Testis (tissue), 3 donors: ENCODE results near the gene MGLL. TPM values are rescaled to one million over a fixed set of nuclear protein-coding genes. Genes with fewer than 3 reads are reported as not detected.

Experiments
- DNase-seq: peaks from one replicate; pipeline ENCODE4 v3.0.0-alpha.2; 2019
- H3K27ac ChIP-seq, 2 donors: fragments of 200-600 bp; sonication (generic); one replicate each; pipeline ENCODE4 v1.5.1; 2019
- H3K27me3 ChIP-seq: fragments of 200-600 bp; sonication (generic); one replicate; pipeline ENCODE4 v1.5.1; 2019
- H3K36me3 ChIP-seq: fragments of 200-600 bp; sonication (generic); one replicate; pipeline ENCODE4 v1.5.1; 2017; ENCODE audit warnings: low read depth; ENCODE audit errors: missing control alignments
- H3K4me1 ChIP-seq: fragments of 200-600 bp; sonication (generic); one replicate; pipeline ENCODE4 v1.5.1; 2019
- H3K4me3 ChIP-seq, 2 donors: fragments of 200-600 bp; sonication (generic); one replicate each; pipeline ENCODE4 v1.5.1; 2017 to 2019
- H3K9me3 ChIP-seq: fragments of 200-600 bp; sonication (generic); one replicate; pipeline ENCODE4 v1.5.1; 2017
- POLR2A ChIP-seq: fragments of 450-650 bp; IDR thresholded peaks from one replicate; pipeline ENCODE4 v1.6.1; 2017; ENCODE audit warnings: antibody characterized with exemption, mild to moderate bottlenecking, moderate library complexity
- WGBS, 2 donors: methylation state at CpG; one replicate each; pipeline ENCODE4 v1.1.5; 2018; 5-methylcytosine and 5-hydroxymethylcytosine counted together
- intact Hi-C: fragments of 100-400 bp; cut with DNase I; formaldehyde crosslinking; loops from one replicate; pipeline ENCODE4 v1.15.1; 2023; ENCODE audit warnings: low total_unique reads
- polyA plus RNA-seq: library from polyadenylated mRNA; stranded (reverse); fragments of 350-450 nt; fragmentation: Illumina TruSeq; extraction: RNeasy Lipid Tissue Mini Kit (QIAGEN cat#74804); gene quantifications from one replicate; pipeline ENCODE4 v1.2.3, GENCODE V29; 2014; ENCODE audit warnings: low read depth, low replicate concordance; ENCODE audit not compliant: insufficient read depth
- total RNA-seq, 2 donors: library from RNA; depleted of rRNA; stranded (reverse); fragments of >200 nt; gene quantifications; one replicate each; pipeline ENCODE4 v1.2.3, GENCODE V29; 2016
- TF ChIP-seq, protein P1 (sequence below), 3 experiments: fragments of 450-650 bp in 2 of 3; fragments of 200-600 bp in 1 of 3; sonication (generic) in 1 of 3; IDR thresholded peaks; one replicate each; pipeline ENCODE4 v1.5.1; 2016 to 2019; ENCODE audit warnings: antibody characterized with exemption in 3 of 3, mild to moderate bottlenecking in 2 of 3, moderate library complexity in 1 of 3

The MGLL gene
- total and polyA plus RNA-seq, 3 donors from 2014 or later = 18.3 to 26.0 (median 19.2) TPM

DNA sequence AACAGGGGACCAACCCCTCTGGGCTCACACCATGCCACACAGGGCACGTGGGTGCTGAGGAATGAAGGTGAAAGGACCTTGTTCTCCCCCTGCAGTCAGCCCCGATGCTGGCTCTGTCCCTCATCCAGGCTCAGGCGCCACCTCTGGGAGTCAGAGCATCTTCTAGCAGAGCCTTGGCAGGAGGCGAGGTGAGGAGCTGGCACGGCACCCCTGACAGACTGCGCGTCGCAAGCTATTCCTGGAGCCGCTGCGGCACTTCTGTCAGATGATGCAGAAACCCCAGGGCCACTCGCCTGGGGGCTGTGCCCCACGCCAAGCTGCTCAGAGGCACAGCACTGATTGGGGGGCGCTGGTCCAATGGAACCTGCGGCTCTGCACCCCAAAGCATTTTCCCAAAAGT lies 62.0 kb downstream of the MGLL start:
- H3K4me1 ChIP-seq = peaks cover 14% of the 10 kb centered on the region
- H3K36me3 ChIP-seq = no peaks in the 10 kb centered on the region
- no peaks in the 10 kb centered on the region for H3K9me3 ChIP-seq
- DNase-seq = no peak
- H3K27me3 ChIP-seq = no peaks in the 10 kb centered on the region
- intact Hi-C loops = no loop called here
- 93 to 100% methylated on average over 1 to 10 of the region's 14 CpGs for WGBS, 2 donors
- TF ChIP-seq, protein P1, sequence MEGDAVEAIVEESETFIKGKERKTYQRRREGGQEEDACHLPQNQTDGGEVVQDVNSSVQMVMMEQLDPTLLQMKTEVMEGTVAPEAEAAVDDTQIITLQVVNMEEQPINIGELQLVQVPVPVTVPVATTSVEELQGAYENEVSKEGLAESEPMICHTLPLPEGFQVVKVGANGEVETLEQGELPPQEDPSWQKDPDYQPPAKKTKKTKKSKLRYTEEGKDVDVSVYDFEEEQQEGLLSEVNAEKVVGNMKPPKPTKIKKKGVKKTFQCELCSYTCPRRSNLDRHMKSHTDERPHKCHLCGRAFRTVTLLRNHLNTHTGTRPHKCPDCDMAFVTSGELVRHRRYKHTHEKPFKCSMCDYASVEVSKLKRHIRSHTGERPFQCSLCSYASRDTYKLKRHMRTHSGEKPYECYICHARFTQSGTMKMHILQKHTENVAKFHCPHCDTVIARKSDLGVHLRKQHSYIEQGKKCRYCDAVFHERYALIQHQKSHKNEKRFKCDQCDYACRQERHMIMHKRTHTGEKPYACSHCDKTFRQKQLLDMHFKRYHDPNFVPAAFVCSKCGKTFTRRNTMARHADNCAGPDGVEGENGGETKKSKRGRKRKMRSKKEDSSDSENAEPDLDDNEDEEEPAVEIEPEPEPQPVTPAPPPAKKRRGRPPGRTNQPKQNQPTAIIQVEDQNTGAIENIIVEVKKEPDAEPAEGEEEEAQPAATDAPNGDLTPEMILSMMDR (IDR thresholded peaks at IDR 0.05) = no peak
- TF ChIP-seq POLR2A = no peak
- no peak overlapping the region for H3K4me3 ChIP-seq
- no peak overlapping the region for H3K27ac ChIP-seq

DNA sequence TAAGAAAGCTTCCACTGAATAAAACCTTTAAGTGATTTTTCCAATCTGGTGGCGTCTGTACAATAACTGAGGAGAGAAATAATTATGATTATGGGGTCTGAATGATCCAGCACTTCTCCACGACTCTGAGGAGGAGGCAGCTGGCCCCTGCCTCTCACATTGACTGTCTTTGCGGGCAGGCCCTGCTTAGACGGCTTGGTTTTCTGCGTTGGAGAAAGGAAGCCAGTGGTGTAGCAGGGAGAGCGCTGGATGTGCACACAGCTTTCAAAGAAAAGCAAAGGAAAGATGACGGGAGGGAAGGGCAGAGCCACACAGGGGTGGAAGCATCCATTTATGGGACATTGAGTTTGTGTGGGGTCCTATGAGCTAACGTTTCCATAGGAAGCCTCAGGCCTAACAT lies 62.5 kb downstream of the MGLL start:
- Histone ChIP-seq H3K4me1 (peaks cover 14% of the 10 kb centered on the region), H3K27ac (no peak overlapping the region), H3K4me3 (no peak overlapping the region), H3K9me3 (no peaks in the 10 kb centered on the region), H3K27me3 (no peaks in the 10 kb centered on the region), H3K36me3 (no peaks in the 10 kb centered on the region)
- WGBS, 2 donors = 73 to 88% methylated on average over 8 of the region's 8 CpGs
- no peak for DNase-seq
- no peak for TF ChIP-seq POLR2A
- TF ChIP-seq, protein P1 (IDR thresholded peaks at IDR 0.05) = no peak
- intact Hi-C loops = no loop called here

DNA sequence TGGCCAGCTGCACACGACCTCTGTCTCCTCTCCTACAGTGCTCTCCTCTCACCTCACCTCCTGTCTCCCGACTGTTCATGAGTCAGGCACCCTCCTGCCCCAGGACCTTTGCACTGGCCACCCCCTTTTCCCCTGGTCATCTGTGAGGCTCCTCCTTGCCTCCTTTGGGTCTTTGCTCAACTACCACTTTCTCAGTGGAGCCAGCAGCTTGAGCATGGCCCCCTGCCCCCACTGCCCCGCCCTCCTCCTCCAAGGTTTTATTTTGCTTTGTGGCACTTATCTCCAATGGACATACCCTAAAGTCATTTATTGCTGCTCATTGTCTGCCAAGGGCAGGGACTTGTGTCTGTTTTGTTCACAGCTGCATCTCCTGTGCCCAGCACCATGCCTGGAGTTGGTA lies 64.3 kb downstream of the MGLL start:
- Histone ChIP-seq H3K9me3 (no peaks in the 10 kb centered on the region), H3K27me3 (no peaks in the 10 kb centered on the region), H3K27ac (no peak overlapping the region), H3K4me1 (peaks cover 14% of the 10 kb centered on the region), H3K36me3 (no peaks in the 10 kb centered on the region), H3K4me3 (no peak overlapping the region)
- intact Hi-C loops = no loop called here
- WGBS, 2 donors = 93 to 96% methylated on average over 3 of the region's 3 CpGs
- TF ChIP-seq, protein P1 (IDR thresholded peaks at IDR 0.05) = no peak
- no peak for TF ChIP-seq POLR2A
- DNase-seq = no peak

DNA sequence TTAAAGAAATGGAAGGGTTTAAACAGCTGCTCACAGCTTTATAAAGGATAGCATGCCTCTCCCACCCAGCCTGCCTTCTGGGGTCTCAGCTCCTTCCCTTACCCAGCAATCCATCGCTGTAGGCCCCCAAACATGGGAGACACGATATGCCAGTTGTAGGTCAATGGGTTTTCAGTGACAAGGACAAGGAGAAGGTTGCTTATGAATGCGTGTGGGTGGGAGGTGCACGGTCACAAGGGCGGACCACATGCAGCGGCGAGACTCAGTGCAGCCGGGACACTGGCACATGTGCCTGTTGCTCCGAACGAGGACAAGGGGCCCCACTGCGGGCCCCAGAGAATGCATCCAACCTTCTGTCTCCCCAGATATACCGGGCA lies 67.0 kb downstream of the MGLL start:
- WGBS, 2 donors = 90 to 97% methylated on average over 12 of the region's 12 CpGs

More for the DNA sequence above, 67.0 kb downstream of the MGLL start:
- TF ChIP-seq POLR2A = no peak
- TF ChIP-seq, protein P1 (IDR thresholded peaks at IDR 0.05) = no peak
- Histone ChIP-seq H3K27me3 (no peaks in the 10 kb centered on the region), H3K27ac (no peak overlapping the region), H3K4me1 (no peaks in the 10 kb centered on the region), H3K36me3 (no peaks in the 10 kb centered on the region), H3K9me3 (no peaks in the 10 kb centered on the region), H3K4me3 (no peak overlapping the region)
- intact Hi-C loops = no loop called here
- DNase-seq = no peak
